ENCODE results near the gene HOXA4.

Gene HOXA4

GRCh38 chr7:27130540-27131389 lies at the start of gene HOXA4:
TSS of gene HOXA4 (minus strand) at chr7:27130757. CDS start at chr7:27130733, 24 bp downstream.
- DNase-seq, result no peak

GRCh38 chr7:27179503-27180430 lies 49.2 kb upstream of the HOXA4 start:
- DNase-seq, result no peak

- no peak for DNase-seq
Measured at GRCh38 chr7:27179030-27179429, 48.5 kb upstream of the HOXA4 start.

- no peak for DNase-seq
Measured at GRCh38 chr7:27178366-27178765, 47.8 kb upstream of the HOXA4 start.

GRCh38 chr7:27177795-27178320 lies 47.3 kb upstream of the HOXA4 start:
- DNase-seq, result no peak

- DNase-seq, result no peak
Measured at GRCh38 chr7:27176962-27177794, 46.6 kb upstream of the HOXA4 start.

GRCh38 chr7:27176524-27176845 lies 45.9 kb upstream of the HOXA4 start:
- no peak for DNase-seq

GRCh38 chr7:27175626-27176523 lies 45.3 kb upstream of the HOXA4 start:
- DNase-seq, result no peak

- DNase-seq, result no peak
Measured at GRCh38 chr7:27174874-27175625, 44.5 kb upstream of the HOXA4 start.

GRCh38 chr7:27173956-27174873 lies 43.7 kb upstream of the HOXA4 start, which contains the start of gene HOXA10:
TSS of gene HOXA10 (minus strand) at chr7:27174320. CDS start at chr7:27174306, 14 bp downstream.
- DNase-seq, result no peak

- no peak for DNase-seq
Measured at GRCh38 chr7:27173511-27173955, 43.0 kb upstream of the HOXA4 start.

- no peak for DNase-seq
Measured at GRCh38 chr7:27172823-27173510, 42.4 kb upstream of the HOXA4 start.

GRCh38 chr7:27172315-27172774 lies 41.8 kb upstream of the HOXA4 start:
- DNase-seq, result no peak

GRCh38 chr7:27171637-27172314 lies 41.2 kb upstream of the HOXA4 start:
- no peak for DNase-seq

- DNase-seq, result no peak
Measured at GRCh38 chr7:27171325-27171636, 40.7 kb upstream of the HOXA4 start.

GRCh38 chr7:27170426-27171324 lies 40.1 kb upstream of the HOXA4 start:
- DNase-seq, result peak; percentile 23
